Prostate gland (tissue), 2 donors: Measurements from ENCODE around the gene SYCN.

Source experiments
- POLR2A ChIP-seq: fragments of 450-650 bp; IDR thresholded peaks from one replicate; pipeline ENCODE4 v1.6.1; 2016; ENCODE audit warnings: antibody characterized with exemption, mild to moderate bottlenecking
- TF ChIP-seq, protein P1 (sequence below), 4 experiments: fragments of 200-600 bp in 2 of 4; fragments of 450-650 bp in 2 of 4; sonication (generic) in 2 of 4; IDR thresholded peaks; 1 replicate in 3 of 4; 2 replicates in 1 of 4; pipeline ENCODE4 v1.5.1; 2016 to 2019; ENCODE audit warnings: antibody characterized with exemption in 4 of 4, mild to moderate bottlenecking in 2 of 4, moderate library complexity in 2 of 4

DNA sequence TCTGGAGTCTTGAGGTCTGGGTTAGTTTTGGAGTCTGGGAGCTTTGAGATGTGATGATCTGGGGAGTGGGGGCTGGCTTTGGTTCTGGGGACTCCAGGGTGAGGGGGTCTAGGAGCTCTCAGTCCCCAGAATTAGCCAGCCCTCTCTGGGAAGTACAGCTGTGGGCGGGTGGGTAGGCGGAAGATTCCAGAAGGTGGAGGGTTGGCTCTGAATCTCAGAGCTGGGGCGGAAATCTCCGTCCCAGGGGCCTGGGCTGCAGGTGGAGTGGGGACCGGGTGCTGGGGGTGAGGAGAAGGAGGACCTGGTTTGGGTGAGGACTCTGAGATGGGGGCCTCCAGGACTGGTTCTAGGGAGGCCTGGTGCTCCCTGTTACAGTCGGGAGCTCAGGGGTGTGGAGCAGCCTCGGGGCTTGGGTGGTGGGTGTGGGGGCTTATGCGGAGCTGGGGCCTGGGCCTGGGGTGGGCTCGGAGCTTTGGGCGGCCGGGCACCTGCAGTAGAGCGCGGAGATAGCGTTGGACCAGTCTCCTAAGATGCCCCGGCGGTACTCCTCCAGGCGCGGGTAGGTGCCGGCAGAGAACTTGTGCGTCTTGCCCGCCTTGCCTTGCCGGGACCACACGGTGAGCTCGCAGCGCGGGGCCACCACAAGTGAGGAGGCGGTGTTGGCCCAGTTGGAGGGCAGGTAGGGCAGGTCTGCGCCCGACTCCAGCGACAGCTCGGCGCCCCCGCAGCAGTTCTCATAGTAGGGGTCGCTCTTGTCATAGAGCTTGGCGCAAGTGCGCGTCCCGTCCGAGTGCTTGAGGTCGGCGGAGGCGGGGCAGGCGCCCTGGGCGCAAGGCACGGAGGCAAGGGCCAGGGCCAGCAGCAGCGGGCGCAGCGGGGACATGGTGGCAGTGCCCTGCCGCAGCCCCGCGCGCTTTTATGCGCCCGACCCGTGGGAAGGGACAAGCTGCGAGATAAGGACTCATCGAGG, at the start of gene SYCN:
- TF ChIP-seq, protein P1, sequence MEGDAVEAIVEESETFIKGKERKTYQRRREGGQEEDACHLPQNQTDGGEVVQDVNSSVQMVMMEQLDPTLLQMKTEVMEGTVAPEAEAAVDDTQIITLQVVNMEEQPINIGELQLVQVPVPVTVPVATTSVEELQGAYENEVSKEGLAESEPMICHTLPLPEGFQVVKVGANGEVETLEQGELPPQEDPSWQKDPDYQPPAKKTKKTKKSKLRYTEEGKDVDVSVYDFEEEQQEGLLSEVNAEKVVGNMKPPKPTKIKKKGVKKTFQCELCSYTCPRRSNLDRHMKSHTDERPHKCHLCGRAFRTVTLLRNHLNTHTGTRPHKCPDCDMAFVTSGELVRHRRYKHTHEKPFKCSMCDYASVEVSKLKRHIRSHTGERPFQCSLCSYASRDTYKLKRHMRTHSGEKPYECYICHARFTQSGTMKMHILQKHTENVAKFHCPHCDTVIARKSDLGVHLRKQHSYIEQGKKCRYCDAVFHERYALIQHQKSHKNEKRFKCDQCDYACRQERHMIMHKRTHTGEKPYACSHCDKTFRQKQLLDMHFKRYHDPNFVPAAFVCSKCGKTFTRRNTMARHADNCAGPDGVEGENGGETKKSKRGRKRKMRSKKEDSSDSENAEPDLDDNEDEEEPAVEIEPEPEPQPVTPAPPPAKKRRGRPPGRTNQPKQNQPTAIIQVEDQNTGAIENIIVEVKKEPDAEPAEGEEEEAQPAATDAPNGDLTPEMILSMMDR (IDR thresholded peaks at IDR 0.05) = no peak
- TF ChIP-seq POLR2A = no peak
